Gastroesophageal sphincter (tissue), 4 donors: ENCODE measurements around the gene GLDN. TPM values are rescaled to one million over a fixed set of nuclear protein-coding genes. Genes with fewer than 3 reads are reported as not detected.

Source experiments
- ATAC-seq: fragments of 150-250 bp; one replicate; pipeline ENCODE4 v1.9.1; 2016; ENCODE audit warnings: mild to moderate bottlenecking, moderate library complexity
- H3K27ac ChIP-seq, 4 donors: fragments of 200-600 bp; sonication (generic) in 3 of 4; 1 replicate in 3 of 4; 2 replicates in 1 of 4; pipeline ENCODE4 v1.5.1; 2016 to 2019
- H3K27me3 ChIP-seq: fragments of 200-600 bp; sonication (generic); one replicate; pipeline ENCODE4 v1.5.1; 2019
- H3K36me3 ChIP-seq, 2 donors: fragments of 200-600 bp; sonication (generic); one replicate each; pipeline ENCODE4 v1.5.1; 2019; ENCODE audit warnings: control low read depth in 1 of 2
- H3K4me1 ChIP-seq, 3 donors: fragments of 200-600 bp; sonication (generic); 1 replicate in 2 of 3; 2 replicates in 1 of 3; pipeline ENCODE4 v1.5.1; 2016 to 2019; ENCODE audit warnings: control low read depth in 2 of 3
- H3K4me3 ChIP-seq, 2 donors: fragments of 200-600 bp; sonication (generic); one replicate each; pipeline ENCODE4 v1.5.1; 2019; ENCODE audit warnings: mild to moderate bottlenecking in 1 of 2, moderate library complexity in 1 of 2
- H3K9me3 ChIP-seq, 3 donors: fragments of 200-600 bp; sonication (generic); one replicate each; pipeline ENCODE4 v1.5.1; 2017 to 2019; ENCODE audit warnings: control low read depth in 2 of 3
- CTCF ChIP-seq, 4 experiments: fragments of 200-600 bp in 2 of 4; fragments of 450-650 bp in 2 of 4; sonication (generic) in 1 of 4; IDR thresholded peaks; one replicate each; pipeline ENCODE4 v1.5.1; 2017 to 2019; ENCODE audit warnings: antibody characterized with exemption in 4 of 4, mild to moderate bottlenecking in 2 of 4, moderate library complexity in 2 of 4
- EP300 ChIP-seq: sonication (generic); formaldehyde crosslinking; IDR thresholded peaks from one replicate; pipeline ENCODE4 v1.6.1; 2017; ENCODE audit warnings: antibody characterized with exemption, mild to moderate bottlenecking
- POLR2A ChIP-seq, 2 donors: fragments of 450-650 bp; IDR thresholded peaks; one replicate each; pipeline ENCODE4 v1.6.1; 2017; ENCODE audit warnings: antibody characterized with exemption in 2 of 2, mild to moderate bottlenecking in 2 of 2, moderate library complexity in 1 of 2
- POLR2AphosphoS5 ChIP-seq: sonication (generic); formaldehyde crosslinking; IDR thresholded peaks from one replicate; pipeline ENCODE4 v1.6.1; 2017; ENCODE audit warnings: antibody characterized with exemption
- WGBS, 2 donors: methylation state at CpG; one replicate each; pipeline ENCODE4 v1.1.5; 2018; ENCODE audit warnings: low coverage in 1 of 2; 5-methylcytosine and 5-hydroxymethylcytosine counted together
- total RNA-seq, 4 donors: library from RNA; depleted of rRNA; stranded (reverse); fragments of >200 nt; gene quantifications; one replicate each; pipeline ENCODE4 v1.1.0, GENCODE V29; 2016

GLDN gene
- total RNA-seq, 4 donors from 2014 or later: 3.7 to 19.6 (median 4.4) TPM

GRCh38 chr15:51371266-51371665 is 29.8 kb downstream of the GLDN start:
- ATAC-seq: no peak

GRCh38 chr15:51374131-51374530 is 32.7 kb downstream of the GLDN start:
- TF ChIP-seq POLR2A (IDR thresholded peaks at IDR 0.05) (no peak), CTCF (IDR thresholded peaks at IDR 0.05) (no peak), POLR2AphosphoS5 (no peak), EP300 (no peak)
- H3K4me1 ChIP-seq: peaks cover 0 to 10% (median 0%) of the 10 kb centered on the region in 3 donors
- no peaks in the 10 kb centered on the region for H3K9me3 ChIP-seq
- no peak for ATAC-seq
- H3K36me3 ChIP-seq: no peaks in the 10 kb centered on the region
- H3K4me3 ChIP-seq: no peak overlapping the region
- H3K27ac ChIP-seq: no peak overlapping the region
- no peaks in the 10 kb centered on the region for H3K27me3 ChIP-seq

More at GRCh38 chr15:51371266-51371665, 29.8 kb downstream of the GLDN start:
- Histone ChIP-seq H3K4me1 (no peaks in the 10 kb centered on the region), H3K4me3 (no peak overlapping the region), H3K27me3 (no peaks in the 10 kb centered on the region), H3K27ac (no peak overlapping the region), H3K9me3 (no peaks in the 10 kb centered on the region), H3K36me3 (no peaks in the 10 kb centered on the region)
- TF ChIP-seq POLR2A (IDR thresholded peaks at IDR 0.05) (no peak), EP300 (no peak), CTCF (IDR thresholded peaks at IDR 0.05) (no peak), POLR2AphosphoS5 (no peak)
- WGBS, 2 donors: 54% methylated on average over 1 of the region's 1 CpG; no CpG with 5 or more reads in 1 of the 2 donors

- 64 to 86% methylated on average over 3 of the region's 3 CpGs for WGBS, 2 donors
- no peak overlapping the region for H3K27ac ChIP-seq
- H3K9me3 ChIP-seq: no peaks in the 10 kb centered on the region
- no peak overlapping the region for H3K4me3 ChIP-seq
- no peak for ATAC-seq
- TF ChIP-seq EP300 (no peak), POLR2AphosphoS5 (no peak), POLR2A (IDR thresholded peaks at IDR 0.05) (no peak), CTCF (IDR thresholded peaks at IDR 0.05) (no peak)
- no peaks in the 10 kb centered on the region for H3K27me3 ChIP-seq
- no peaks in the 10 kb centered on the region for H3K36me3 ChIP-seq
- peaks cover 0 to 30% (median 5%) of the 10 kb centered on the region in 3 donors for H3K4me1 ChIP-seq
Observed at GRCh38 chr15:51375966-51376640, 34.6 kb downstream of the GLDN start.

- H3K4me3 ChIP-seq: no peak overlapping the region
Observed at GRCh38 chr15:51377038-51377786, 35.8 kb downstream of the GLDN start.

More at GRCh38 chr15:51377038-51377786, 35.8 kb downstream of the GLDN start:
- WGBS, 2 donors: 70 to 83% methylated on average over 9 to 11 of the region's 15 CpGs
- Histone ChIP-seq H3K4me1 (peaks cover 0 to 34% (median 5%) of the 10 kb centered on the region in 3 donors), H3K27ac (no peak overlapping the region), H3K9me3 (no peaks in the 10 kb centered on the region), H3K36me3 (no peaks in the 10 kb centered on the region), H3K27me3 (no peaks in the 10 kb centered on the region)
- TF ChIP-seq CTCF (IDR thresholded peaks at IDR 0.05) (no peak), POLR2A (IDR thresholded peaks at IDR 0.05) (no peak), POLR2AphosphoS5 (no peak), EP300 (no peak)
- no peak for ATAC-seq
